Prostate gland (tissue), 2 donors: ENCODE data around the gene LSS. TPM values are rescaled to one million over a fixed set of nuclear protein-coding genes. Genes with fewer than 3 reads are reported as not detected.
"Not testable (repeated sequence)": the region's sequence is repeated elsewhere in the genome, so short reads cannot be mapped to it uniquely, and the experiment has no call there.

Experiments
- DNase-seq: peaks from one replicate; pipeline ENCODE4 v3.0.0-alpha.2; 2019; ENCODE audit warnings: low spot score
- H3K27ac ChIP-seq, 2 donors: fragments of 200-600 bp; sonication (generic); 2 replicates each; pipeline ENCODE4 v1.5.1; 2017 to 2019
- H3K27me3 ChIP-seq: fragments of 200-600 bp; sonication (generic); replicated peaks from 2 replicates; pipeline ENCODE4 v1.5.1; 2019; ENCODE audit not compliant: insufficient read depth
- H3K36me3 ChIP-seq, 2 donors: fragments of 200-600 bp; sonication (generic); 1 replicate in 1 of 2; 2 replicates in 1 of 2; pipeline versions ENCODE4 v1.5.1 to v1.8.1; 2017 to 2019
- H3K4me1 ChIP-seq: fragments of 200-600 bp; sonication (generic); replicated peaks from 2 replicates; pipeline ENCODE4 v1.5.1; 2019
- H3K4me3 ChIP-seq, 2 donors: fragments of 200-600 bp; sonication (generic); 2 replicates each; pipeline ENCODE4 v1.5.1; 2017 to 2019
- H3K9me3 ChIP-seq: fragments of 200-600 bp; sonication (generic); 2 replicates; pipeline ENCODE4 v1.5.1; 2017
- POLR2A ChIP-seq: fragments of 450-650 bp; IDR thresholded peaks from one replicate; pipeline ENCODE4 v1.6.1; 2016; ENCODE audit warnings: antibody characterized with exemption, mild to moderate bottlenecking
- POLR2AphosphoS5 ChIP-seq: sonication (generic); formaldehyde crosslinking; IDR thresholded peaks from one replicate; pipeline ENCODE4 v1.6.1; 2017; ENCODE audit warnings: antibody characterized with exemption
- WGBS: methylation state at CpG from one replicate; pipeline ENCODE4 v1.1.5; 2018; 5-methylcytosine and 5-hydroxymethylcytosine counted together
- intact Hi-C: fragments of 100-400 bp; cut with DNase I; formaldehyde crosslinking; loops from one replicate; pipeline ENCODE4 v1.14.2; 2022
- total RNA-seq, 2 donors: library from RNA; depleted of rRNA; stranded (reverse); fragments of >200 nt; gene quantifications; one replicate each; pipeline ENCODE4 v1.1.0, GENCODE V29; 2016
- TF ChIP-seq, protein P1 (sequence below), 4 experiments: fragments of 200-600 bp in 2 of 4; fragments of 450-650 bp in 2 of 4; sonication (generic) in 2 of 4; IDR thresholded peaks; 1 replicate in 3 of 4; 2 replicates in 1 of 4; pipeline ENCODE4 v1.5.1; 2016 to 2019; ENCODE audit warnings: antibody characterized with exemption in 4 of 4, mild to moderate bottlenecking in 2 of 4, moderate library complexity in 2 of 4

The LSS gene
- total RNA-seq, 2 donors from 2014 or later, result 95.5 to 145 TPM

- Histone ChIP-seq H3K27ac (peak overlapping the region in 1 of 2 donors; percentile 57), H3K4me3 (no peak overlapping the region), H3K36me3 (no peaks in the 10 kb centered on the region), H3K9me3 (no peaks in the 10 kb centered on the region), H3K4me1 (no peaks in the 10 kb centered on the region), H3K27me3 (no peaks in the 10 kb centered on the region)
- intact Hi-C loops, result loop anchor here (5.0 kb wide), 1 partner anchor 37 kb away; no protein-coding TSS in a partner anchor
- no peak for TF ChIP-seq POLR2AphosphoS5
- TF ChIP-seq, protein P1, sequence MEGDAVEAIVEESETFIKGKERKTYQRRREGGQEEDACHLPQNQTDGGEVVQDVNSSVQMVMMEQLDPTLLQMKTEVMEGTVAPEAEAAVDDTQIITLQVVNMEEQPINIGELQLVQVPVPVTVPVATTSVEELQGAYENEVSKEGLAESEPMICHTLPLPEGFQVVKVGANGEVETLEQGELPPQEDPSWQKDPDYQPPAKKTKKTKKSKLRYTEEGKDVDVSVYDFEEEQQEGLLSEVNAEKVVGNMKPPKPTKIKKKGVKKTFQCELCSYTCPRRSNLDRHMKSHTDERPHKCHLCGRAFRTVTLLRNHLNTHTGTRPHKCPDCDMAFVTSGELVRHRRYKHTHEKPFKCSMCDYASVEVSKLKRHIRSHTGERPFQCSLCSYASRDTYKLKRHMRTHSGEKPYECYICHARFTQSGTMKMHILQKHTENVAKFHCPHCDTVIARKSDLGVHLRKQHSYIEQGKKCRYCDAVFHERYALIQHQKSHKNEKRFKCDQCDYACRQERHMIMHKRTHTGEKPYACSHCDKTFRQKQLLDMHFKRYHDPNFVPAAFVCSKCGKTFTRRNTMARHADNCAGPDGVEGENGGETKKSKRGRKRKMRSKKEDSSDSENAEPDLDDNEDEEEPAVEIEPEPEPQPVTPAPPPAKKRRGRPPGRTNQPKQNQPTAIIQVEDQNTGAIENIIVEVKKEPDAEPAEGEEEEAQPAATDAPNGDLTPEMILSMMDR (IDR thresholded peaks at IDR 0.05), result no peak
- no peak for TF ChIP-seq POLR2A
- WGBS, result 74% methylated on average over 17 of the region's 17 CpGs
- no peak for DNase-seq
Observed at GRCh38 chr21:46179708-46180078, 48.9 kb downstream of the LSS start.

DNA sequence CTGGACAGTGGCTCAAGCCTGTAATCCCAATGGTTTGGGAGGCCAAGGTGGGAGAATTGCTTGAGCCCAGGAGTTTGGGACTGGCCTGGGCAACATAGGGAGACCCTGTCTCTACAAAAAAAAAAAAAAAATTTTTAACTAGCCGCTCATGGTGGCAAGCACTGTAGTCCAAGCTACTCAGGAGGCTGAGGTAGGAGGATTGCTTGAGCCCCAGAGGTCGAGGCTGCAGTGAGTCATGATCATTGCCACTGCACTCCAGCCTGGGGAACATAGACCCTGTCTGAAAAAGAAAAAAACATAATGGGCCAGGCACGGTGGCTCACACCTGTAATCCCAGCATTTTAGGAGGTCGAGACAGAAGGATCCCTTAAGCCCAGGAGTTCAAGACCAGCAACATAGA is 49.6 kb downstream of the LSS start:
- TF ChIP-seq, protein P1 (IDR thresholded peaks at IDR 0.05), result no peak
- TF ChIP-seq POLR2AphosphoS5 (no peak), POLR2A (no peak)
- WGBS, result 82% methylated on average over 4 of the region's 4 CpGs
- DNase-seq, result no peak
- intact Hi-C loops, result no loop called here
- no peak overlapping the region for H3K4me3 ChIP-seq
- H3K27ac ChIP-seq, result peak overlapping the region in 1 of 2 donors; percentile 57
- no peaks in the 10 kb centered on the region for H3K9me3 ChIP-seq
- H3K4me1 ChIP-seq, result no peaks in the 10 kb centered on the region
- no peaks in the 10 kb centered on the region for H3K27me3 ChIP-seq
- H3K36me3 ChIP-seq, result no peaks in the 10 kb centered on the region

GRCh38 chr21:46176443-46177129 is 52.0 kb downstream of the LSS start:
- TF ChIP-seq POLR2AphosphoS5, result peak; percentile 76
- H3K4me1 ChIP-seq, H3K4me3 ChIP-seq, H3K9me3 ChIP-seq, intact Hi-C loops, H3K27me3 ChIP-seq, DNase-seq, H3K36me3 ChIP-seq: not testable (repeated sequence)
- peak overlapping the region in 1 of 2 donors; percentile 79 for H3K27ac ChIP-seq
- WGBS, result 82% methylated on average over 3 of the region's 3 CpGs

DNA sequence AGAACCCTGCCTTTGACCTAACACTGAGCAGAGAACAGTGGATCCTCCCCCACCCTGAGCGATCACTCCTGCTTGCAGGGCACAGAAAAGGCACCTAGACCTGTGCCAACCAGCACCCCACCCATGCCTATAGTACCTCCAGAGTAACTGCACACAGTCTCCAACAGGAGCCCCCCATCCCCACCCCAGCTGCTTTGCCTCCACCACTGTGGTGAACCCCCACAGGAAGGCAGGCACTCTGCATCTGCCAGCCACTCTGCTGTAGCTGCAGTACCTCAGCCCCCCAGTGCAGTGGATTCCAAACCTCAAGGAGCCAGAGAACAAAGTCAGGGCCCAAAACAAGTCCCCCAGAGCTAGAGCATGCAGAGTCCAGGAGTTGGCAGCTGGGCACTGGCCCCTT is 55.0 kb downstream of the LSS start:
- TF ChIP-seq, protein P1 (IDR thresholded peaks at IDR 0.05), result no peak
- TF ChIP-seq POLR2A, result no peak
- no peak for TF ChIP-seq POLR2AphosphoS5
- H3K36me3 ChIP-seq, result no peaks in the 10 kb centered on the region
- WGBS, result 100% methylated on average over 1 of the region's 1 CpG

DNA sequence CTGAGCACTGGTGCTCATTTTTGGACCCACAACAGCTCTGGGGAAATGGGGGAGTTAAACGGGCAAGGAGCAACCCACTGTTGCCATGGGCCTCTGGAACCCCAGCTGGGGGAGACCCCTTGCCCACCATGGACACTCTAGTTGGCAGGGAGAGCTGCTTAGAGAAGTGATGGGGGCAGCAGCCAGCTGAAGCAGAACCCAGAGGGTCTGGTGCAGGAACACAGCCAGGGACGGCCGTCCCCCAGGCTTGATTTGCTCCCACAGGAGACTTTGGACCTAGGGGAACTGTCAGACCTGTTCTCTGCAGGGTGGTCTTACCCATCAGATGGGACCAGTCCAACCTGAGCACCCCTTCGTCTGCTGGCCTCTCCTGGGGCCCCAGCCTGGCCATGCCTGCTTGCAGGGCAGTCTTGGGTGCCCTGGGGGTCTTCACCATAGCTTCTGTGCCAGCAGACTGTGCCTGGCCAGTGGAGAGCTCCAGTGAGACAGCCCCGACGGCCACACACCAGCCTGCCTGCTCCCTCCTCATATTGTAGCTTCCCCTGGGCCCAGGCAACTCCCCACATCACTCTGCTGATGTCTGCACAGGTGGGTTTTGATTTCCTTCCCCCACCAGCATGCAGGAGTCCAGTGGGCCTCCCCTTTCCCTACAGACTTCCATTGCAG is 55.6 kb downstream of the LSS start:
- H3K27ac ChIP-seq, result no peak overlapping the region
- no peak for DNase-seq
- H3K4me3 ChIP-seq, result no peak overlapping the region
- H3K9me3 ChIP-seq, result no peaks in the 10 kb centered on the region
- 85% methylated on average over 6 of the region's 6 CpGs for WGBS
- H3K4me1 ChIP-seq, result no peaks in the 10 kb centered on the region
- no peaks in the 10 kb centered on the region for H3K36me3 ChIP-seq
- TF ChIP-seq POLR2A, result no peak
- no peak for TF ChIP-seq POLR2AphosphoS5
- TF ChIP-seq, protein P1 (IDR thresholded peaks at IDR 0.05), result no peak
- H3K27me3 ChIP-seq, result no peaks in the 10 kb centered on the region
- intact Hi-C loops, result no loop called here

More for the DNA sequence above, 55.0 kb downstream of the LSS start:
- Histone ChIP-seq H3K27me3 (no peaks in the 10 kb centered on the region), H3K4me1 (no peaks in the 10 kb centered on the region), H3K27ac (no peak overlapping the region), H3K4me3 (no peak overlapping the region), H3K9me3 (no peaks in the 10 kb centered on the region)
- intact Hi-C loops, result no loop called here
- DNase-seq, result no peak
